Measurements from ENCODE around the gene ANAPC7.

- TF ChIP-seq, protein P1, sequence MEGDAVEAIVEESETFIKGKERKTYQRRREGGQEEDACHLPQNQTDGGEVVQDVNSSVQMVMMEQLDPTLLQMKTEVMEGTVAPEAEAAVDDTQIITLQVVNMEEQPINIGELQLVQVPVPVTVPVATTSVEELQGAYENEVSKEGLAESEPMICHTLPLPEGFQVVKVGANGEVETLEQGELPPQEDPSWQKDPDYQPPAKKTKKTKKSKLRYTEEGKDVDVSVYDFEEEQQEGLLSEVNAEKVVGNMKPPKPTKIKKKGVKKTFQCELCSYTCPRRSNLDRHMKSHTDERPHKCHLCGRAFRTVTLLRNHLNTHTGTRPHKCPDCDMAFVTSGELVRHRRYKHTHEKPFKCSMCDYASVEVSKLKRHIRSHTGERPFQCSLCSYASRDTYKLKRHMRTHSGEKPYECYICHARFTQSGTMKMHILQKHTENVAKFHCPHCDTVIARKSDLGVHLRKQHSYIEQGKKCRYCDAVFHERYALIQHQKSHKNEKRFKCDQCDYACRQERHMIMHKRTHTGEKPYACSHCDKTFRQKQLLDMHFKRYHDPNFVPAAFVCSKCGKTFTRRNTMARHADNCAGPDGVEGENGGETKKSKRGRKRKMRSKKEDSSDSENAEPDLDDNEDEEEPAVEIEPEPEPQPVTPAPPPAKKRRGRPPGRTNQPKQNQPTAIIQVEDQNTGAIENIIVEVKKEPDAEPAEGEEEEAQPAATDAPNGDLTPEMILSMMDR (conservative IDR thresholded peaks at IDR 0.05), result no peak
- TF ChIP-seq EZH2 (IDR thresholded peaks at IDR 0.05; ENCODE audit: low read depth), result no peak
These were observed 36.2 kb downstream of the ANAPC7 start for GRCh38 chr12:110367181-110367864.
